NK-92 treated with Interleukin-12 subunit alpha and Interleukin-12 subunit beta, amount 100 ng/mL, for 24 hours (cell line): Measurements from ENCODE around the gene EVI5.
"Not testable (repeated sequence)": the region's sequence is repeated elsewhere in the genome, so short reads cannot be mapped to it uniquely, and the experiment has no call there.

Source experiments
- DNase-seq: peaks from one replicate; lab custom pipeline; 2025; lab: John Stamatoyannopoulos, UW

Gene EVI5

DNA sequence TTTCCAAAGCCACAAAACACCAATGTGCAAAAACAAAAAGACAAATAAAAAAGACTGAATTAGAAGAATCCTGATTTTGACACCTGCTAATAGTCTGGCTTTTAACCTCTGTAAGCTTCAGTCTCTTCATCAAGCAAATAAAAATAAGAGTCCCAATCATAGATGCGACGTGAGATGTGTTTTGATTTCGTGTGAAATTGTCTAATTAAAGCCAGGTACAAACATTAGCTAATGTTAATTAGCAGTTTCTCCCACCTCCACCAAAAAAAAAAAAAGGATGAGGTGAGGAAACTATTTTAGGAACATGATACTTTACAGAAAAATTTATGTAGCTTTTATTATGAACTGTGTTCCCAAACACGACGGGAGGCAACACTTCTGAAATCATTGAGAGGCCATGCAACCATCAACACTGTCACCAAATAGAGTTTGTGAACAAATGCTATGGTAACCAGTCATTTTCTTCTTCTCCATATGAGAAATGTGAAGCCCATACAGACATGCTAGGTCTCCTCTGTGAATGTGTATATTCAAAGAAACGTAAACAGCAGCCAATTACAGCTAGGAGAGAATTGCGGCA lies 6.7 kb upstream of the EVI5 start:
- DNase-seq: no peak

DNA sequence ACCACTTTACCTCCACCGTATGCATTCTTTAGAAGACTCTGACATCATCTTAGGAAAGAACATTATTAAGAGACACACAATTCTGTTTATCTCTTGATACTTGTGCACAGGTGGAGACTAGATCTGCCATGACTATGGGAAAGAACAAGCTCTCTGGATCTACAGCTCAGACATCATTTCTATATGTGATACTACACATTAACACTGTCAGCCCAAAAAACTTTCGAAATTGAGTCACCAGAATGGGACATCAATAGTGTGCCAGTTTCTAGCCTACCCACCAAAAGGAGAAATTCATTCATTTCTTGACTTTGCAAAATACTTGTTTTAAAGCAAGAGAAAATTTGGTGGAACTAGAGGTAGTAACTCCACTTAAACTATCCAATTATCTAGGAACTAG lies 6.0 kb upstream of the EVI5 start:
- DNase-seq: no peak

DNA sequence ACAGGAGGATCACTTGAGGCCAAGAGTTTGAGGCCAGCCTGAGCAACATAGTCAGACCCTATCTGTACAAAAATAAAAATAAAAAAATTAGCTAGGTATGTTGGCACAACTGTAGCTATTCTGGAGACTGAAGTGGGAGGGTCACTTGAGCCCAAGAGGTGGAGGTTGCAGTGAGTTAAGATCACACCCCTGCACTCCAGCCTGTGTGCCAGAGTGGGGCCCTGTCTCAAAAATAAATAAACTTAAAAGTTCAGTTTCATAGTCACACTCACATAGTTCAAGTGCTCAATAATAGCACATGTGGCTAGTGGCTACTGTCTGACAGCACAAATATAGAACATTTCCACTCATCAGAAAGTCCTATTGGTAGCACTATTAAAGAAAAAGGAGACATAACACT lies 5.2 kb upstream of the EVI5 start:
- no peak for DNase-seq

DNA sequence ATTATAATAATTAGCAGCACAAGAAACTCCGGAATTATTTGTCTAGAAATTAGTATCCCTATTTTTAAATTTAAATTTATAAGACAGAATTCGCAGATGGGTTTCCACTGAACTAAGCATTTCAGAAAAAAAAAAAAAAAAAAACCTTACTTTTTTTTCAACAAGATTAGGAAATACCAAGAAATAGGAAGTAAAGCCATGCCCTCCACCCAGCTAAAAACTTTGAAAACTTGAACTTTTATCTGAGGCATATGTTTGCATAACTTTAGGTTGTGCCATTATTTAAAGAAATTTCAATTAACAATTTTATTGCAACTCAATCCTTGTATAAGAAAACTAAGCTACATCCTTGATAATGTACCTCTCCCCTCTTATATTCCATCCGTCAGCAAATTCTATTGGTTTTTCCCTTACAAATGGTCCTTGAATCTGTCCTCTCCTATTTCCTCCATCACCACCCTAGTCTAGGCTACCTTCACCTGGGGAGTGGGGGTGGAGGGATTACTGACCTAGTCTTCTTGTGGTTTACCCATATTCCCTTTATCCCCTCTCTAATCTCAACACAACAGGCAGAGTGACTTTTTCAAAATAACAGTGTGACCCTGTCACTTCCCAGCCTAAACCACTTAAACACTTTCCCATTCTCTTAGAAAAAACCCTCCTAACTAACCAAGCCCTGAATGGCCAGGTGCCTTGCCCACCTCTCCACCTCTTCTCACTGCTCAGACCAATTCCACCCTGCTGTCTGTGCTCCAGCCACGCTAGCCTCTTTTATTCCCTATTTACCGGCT lies 1.4 kb upstream of the EVI5 start:
- DNase-seq: no peak

GRCh38 chr1:92784021-92784638 lies 778 bp downstream of the EVI5 start:
- DNase-seq: no peak

GRCh38 chr1:92783550-92783949 lies 1.4 kb downstream of the EVI5 start:
- DNase-seq: not testable (repeated sequence)

DNA sequence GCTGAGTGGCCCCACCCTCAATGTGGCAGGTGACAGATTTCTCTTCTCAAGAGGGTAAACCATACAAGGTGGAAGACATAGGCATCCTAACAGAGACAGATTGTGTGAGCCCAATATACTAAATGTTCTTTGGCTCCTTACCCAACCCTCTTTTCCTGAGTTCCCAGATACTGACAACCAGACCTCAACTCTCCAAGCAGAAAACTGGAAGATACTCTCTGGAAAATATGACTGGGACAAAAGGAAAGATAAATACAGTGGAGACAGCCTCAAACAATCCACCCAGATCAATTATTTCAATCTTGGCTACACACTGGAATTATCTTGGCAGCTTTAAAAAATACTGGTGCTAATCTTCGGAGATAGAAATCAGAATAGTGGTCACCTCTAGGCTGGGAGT lies 6.5 kb downstream of the EVI5 start:
- DNase-seq: no peak

GRCh38 chr1:92774407-92774806 lies 10.5 kb downstream of the EVI5 start:
- DNase-seq: no peak

DNA sequence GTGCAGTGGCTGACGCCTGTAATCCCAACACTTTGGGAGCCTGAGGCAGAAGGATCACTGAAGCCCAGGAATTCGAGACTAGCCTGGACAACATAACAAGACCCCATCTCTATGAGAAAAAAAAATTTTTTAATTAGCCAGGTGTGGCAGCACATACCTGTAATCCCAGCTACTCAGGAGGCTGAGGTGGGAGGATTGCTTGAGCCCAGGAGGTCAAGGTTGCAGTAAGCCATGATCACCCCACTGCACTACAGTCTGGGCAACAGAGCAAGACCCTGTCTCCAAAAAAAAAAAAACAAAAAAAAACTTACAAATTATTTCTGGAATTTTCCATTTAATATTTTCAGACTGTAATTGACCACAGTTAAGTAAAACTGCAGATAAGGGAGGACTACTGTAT lies 11.2 kb downstream of the EVI5 start:
- not testable (repeated sequence) for DNase-seq

GRCh38 chr1:92769856-92770255 lies 15.1 kb downstream of the EVI5 start:
- DNase-seq: no peak

DNA sequence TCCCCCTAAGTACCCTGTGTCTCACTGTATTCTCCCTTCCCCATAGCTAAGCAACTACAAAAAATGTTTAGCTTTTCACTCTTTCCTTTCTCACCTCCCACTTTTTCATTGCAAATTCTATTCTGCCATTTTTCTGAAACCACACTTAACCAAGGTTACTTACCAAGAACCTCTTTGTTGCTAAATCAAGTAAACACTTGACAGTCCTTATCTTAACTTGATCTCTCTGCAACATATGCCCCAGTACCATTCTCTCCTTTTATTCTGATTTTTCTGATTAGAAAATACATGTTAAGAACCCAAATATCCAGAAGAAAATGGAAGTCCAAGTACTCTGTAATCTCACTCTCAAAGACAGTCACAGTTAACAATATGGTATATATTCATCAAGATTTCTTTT lies 16.0 kb downstream of the EVI5 start:
- DNase-seq: no peak

DNA sequence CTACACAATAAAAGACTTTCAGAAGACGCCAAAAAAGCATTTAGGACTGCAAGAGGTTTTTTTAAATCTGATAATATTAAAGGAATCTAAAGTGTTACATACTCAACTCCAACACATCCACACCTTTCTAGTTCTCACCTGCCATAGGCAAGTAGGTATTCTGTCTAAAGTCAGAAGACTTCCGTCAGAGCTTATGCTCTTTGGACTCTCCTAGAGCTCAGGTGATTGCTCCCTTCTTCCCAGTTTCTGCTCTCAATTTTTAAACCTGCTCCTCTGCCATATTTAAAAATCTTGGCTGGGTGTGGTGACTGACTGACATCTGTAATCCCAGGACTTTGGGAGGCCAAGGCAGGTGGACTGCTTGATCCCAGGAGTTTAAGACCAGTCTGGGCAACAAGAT lies 16.6 kb downstream of the EVI5 start:
- DNase-seq: no peak

GRCh38 chr1:92764116-92764515 lies 20.8 kb downstream of the EVI5 start:
- DNase-seq: no peak

DNA sequence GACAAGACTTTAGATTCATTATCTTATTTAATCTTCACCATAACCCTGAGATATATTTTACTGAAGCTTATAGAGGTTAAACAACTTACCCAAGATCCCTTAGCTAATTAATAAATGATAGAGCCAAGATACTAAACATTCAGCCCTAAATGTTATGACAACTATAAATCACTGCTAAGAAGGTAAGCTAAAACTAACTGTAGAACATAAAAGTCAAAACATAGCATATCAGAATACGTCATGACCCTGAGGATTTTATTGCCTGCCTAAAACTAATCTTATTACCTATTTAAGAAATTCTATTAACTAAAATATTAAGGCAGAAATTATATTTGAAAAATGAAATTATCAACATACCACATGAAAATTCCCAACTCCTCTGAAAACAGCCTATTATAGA lies 22.6 kb downstream of the EVI5 start:
- DNase-seq: no peak

- no peak for DNase-seq
Observed at GRCh38 chr1:92759361-92759760, 25.5 kb downstream of the EVI5 start.

GRCh38 chr1:92756537-92756936 lies 28.4 kb downstream of the EVI5 start:
- no peak for DNase-seq

DNA sequence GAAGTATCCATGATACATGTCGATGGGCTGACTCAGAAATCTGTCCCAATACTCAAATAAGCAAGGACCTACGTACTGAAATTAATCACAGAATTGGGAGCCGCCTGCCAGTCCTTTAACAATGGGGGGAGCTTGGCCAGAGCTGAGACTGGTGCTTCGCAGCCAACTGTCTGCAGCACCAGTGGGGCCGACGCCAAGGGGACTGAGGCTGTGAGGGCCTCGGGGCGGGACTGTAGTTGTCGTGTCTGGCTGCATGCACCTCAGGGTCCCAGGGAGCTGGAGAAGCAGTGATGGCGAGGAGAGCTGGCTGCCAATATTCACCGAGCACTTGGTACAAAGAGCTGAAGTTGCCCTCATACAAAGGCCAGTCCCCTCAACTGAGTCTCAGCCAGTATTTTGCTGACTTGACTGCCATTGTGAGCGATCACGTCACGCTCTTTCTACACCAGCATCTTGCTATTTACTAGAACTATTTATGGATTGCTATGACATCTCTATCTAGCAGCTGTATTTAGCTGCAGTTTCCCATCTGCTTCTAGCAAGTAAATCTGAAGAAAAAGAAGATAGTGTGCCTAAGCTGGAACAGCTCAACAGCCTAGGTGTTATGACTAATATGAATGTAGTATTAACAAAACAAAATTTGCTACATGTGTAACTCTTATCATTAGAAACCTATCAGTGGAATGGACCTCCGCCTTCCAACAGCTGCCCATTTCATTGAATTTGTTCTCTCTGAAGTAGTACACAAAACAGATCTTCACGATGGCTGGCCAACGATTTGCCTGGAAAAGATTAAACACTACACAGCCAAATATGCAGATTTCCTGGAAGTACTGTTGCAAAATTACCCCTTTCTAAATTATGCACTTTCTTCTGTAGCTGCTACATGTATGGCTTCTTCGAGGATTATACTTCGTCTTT lies 29.1 kb downstream of the EVI5 start:
- DNase-seq: no peak

GRCh38 chr1:92754719-92755050 lies 30.2 kb downstream of the EVI5 start:
- DNase-seq: no peak

GRCh38 chr1:92754000-92754718 lies 30.7 kb downstream of the EVI5 start:
- no peak for DNase-seq

DNA sequence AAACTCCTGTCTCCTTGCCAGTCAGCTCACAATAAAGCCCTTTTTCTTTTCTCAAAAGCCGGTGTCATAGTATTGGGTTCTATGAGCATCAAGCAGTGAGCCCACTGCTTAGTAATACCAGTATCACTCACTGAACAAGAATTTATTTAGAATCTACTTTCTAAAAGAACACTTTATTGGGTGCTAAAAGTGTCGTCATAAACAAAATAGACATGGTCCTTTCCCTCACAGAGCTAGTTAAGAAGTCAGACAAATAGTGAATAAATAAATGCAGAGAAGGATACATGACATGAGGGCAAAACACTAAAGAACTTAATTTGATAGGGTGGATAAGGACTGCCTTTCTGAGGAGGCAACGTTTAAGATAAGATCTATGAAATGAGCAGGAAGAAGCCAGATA lies 32.2 kb downstream of the EVI5 start:
- DNase-seq: no peak

DNA sequence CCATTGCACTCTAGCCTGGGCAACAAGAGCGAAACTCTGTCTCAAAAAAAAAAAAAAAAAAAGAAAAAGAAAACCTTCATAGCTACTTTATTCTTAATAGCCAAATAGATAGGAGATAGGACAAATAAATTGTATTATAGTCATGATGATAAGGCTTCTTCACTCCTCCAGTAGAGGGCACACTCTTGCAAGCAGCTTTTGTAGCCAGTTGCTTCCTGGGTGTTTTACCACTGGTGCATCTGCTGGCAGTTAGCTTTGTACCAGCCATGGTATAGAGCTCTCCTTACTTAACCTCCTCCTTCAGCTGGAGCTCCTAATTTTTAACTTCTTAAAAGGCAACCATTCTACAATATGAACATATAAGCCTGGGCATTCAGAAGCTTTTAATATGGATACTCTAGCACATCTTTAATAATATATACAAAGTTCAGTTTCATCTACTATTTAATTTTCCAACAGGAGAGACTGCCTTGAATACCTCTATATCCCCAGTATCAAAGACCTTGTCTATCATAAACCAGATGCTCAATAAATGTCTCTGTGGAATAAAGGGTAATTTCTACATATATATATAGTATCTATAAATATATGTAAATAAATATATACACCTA lies 35.8 kb downstream of the EVI5 start:
- no peak for DNase-seq

DNA sequence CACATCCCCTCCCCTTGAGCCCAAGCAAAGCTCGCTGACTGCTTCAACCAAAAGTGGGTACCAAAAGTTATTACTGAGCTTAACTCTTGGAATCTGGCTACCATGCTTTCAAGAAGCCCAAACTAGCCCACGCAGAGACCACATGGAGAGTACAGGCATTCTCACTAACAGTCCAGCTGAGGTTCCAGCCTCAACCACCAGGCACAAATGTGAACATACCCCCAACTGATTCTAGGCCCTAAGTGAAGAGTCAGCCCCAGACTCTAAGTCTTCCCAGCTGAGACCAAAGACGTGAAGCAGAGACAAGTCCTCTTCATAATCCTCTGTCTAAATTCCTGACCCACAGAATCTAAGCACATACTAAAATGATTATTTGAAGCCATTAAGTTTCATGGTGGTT lies 36.8 kb downstream of the EVI5 start:
- DNase-seq: no peak
